Measurements from ENCODE around the gene SGPP2.
A peak's percentile ranks its signal among the peaks of the same experiment; 100 is the strongest.

The SGPP2 gene

GRCh38 chr2:222421626-222422025 is 2.7 kb upstream of the SGPP2 start:
- no peak for TF ChIP-seq CTCF (IDR thresholded peaks at IDR 0.05)
- Histone ChIP-seq H3K36me3 (no peaks in the 10 kb centered on the region), H3K4me1 (ENCODE audit: control insufficient read depth in 1 of 2, insufficient read depth in 1 of 2, low read depth in 1 of 2, low read length in 1 of 2) (peaks cover 10 to 21% of the 10 kb centered on the region in 2 experiments), H3K9me3 (no peaks in the 10 kb centered on the region), H3K4me3 (ENCODE audit: low read depth in 1 of 2, low read length in 1 of 2) (no peak overlapping the region), H3K27me3 (peaks cover 67% of the 10 kb centered on the region), H3K27ac (no peak overlapping the region)

- Histone ChIP-seq H3K27ac (no peak overlapping the region), H3K4me1 (ENCODE audit: control insufficient read depth in 1 of 2, insufficient read depth in 1 of 2, low read depth in 1 of 2, low read length in 1 of 2) (peaks cover 10 to 26% of the 10 kb centered on the region in 2 experiments), H3K36me3 (no peaks in the 10 kb centered on the region), H3K9me3 (no peaks in the 10 kb centered on the region), H3K4me3 (ENCODE audit: low read depth in 1 of 2, low read length in 1 of 2) (no peak overlapping the region), H3K27me3 (peaks cover 83% of the 10 kb centered on the region)
- TF ChIP-seq CTCF (IDR thresholded peaks at IDR 0.05) = no peak
Measured at GRCh38 chr2:222423186-222423585, 1.2 kb upstream of the SGPP2 start.

GRCh38 chr2:222423632-222424275 is 589 bp upstream of the SGPP2 start:
- Histone ChIP-seq H3K4me3 (ENCODE audit: low read depth in 1 of 2, low read length in 1 of 2) (peak overlapping the region; percentile 53 to 63), H3K9me3 (no peaks in the 10 kb centered on the region), H3K27me3 (peaks cover 87% of the 10 kb centered on the region), H3K27ac (no peak overlapping the region), H3K36me3 (no peaks in the 10 kb centered on the region), H3K4me1 (ENCODE audit: control insufficient read depth in 1 of 2, insufficient read depth in 1 of 2, low read depth in 1 of 2, low read length in 1 of 2) (peaks cover 10 to 26% of the 10 kb centered on the region in 2 experiments)
- TF ChIP-seq CTCF (IDR thresholded peaks at IDR 0.05) = no peak

DNA sequence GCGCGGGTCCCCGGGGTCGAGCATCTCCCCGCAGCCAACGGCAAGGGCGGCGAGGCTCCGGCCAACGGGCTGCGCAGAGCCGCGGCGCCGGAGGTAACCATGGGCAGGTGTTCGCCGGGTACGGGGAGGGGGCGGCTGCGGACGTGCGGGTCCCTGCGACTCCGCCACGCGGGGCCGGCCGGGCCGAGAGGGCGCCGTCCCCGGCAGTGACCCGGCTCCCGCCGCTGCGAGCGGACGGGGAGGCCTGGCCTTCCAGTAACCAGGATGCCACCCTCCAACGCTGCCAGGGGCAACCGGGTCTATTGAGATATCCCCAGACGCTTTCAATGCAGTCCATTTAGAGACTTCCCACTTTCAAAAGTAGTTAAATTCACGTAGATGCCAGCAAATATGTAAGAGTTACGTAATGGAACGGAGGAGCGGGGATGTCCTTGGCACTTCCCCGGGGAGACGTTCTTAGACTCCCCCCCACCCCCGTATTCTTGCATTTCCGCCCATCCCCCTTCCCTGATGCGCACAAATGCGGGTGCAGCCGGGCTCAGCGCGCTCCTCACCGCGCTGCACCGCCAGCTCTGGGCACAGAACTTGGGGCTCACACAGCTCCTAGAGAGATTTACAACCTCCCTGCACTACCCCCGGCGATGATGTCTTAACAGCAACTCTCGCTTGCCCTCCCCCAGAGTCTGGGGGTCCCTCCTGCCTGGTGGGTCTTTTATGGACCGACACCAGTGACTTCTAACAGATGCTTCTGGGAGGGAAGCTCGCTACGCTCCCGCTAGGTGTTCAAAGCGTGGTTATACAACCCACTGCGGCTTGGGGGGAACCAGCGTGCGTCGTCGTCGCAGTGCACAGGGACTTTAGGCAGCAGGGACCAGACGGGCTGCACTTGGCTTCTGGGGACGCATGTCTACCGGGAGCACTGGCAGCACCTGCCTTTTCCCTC is 657 bp downstream of the SGPP2 start:
- H3K9me3 ChIP-seq = no peaks in the 10 kb centered on the region
- peak overlapping the region; percentile 53 to 63 for H3K4me3 ChIP-seq (ENCODE audit: low read depth in 1 of 2, low read length in 1 of 2)
- H3K36me3 ChIP-seq = no peaks in the 10 kb centered on the region
- no peak overlapping the region for H3K27ac ChIP-seq
- no peak for TF ChIP-seq CTCF (IDR thresholded peaks at IDR 0.05)
- H3K27me3 ChIP-seq = peaks cover 94% of the 10 kb centered on the region
- H3K4me1 ChIP-seq (ENCODE audit: control insufficient read depth in 1 of 2, insufficient read depth in 1 of 2, low read depth in 1 of 2, low read length in 1 of 2) = peaks cover 10 to 26% of the 10 kb centered on the region in 2 experiments

- no peak for TF ChIP-seq CTCF (IDR thresholded peaks at IDR 0.05)
- Histone ChIP-seq H3K27ac (no peak overlapping the region), H3K9me3 (no peaks in the 10 kb centered on the region), H3K36me3 (no peaks in the 10 kb centered on the region), H3K4me3 (ENCODE audit: low read depth in 1 of 2, low read length in 1 of 2) (no peak overlapping the region), H3K27me3 (peaks cover 66% of the 10 kb centered on the region), H3K4me1 (ENCODE audit: control insufficient read depth in 1 of 2, insufficient read depth in 1 of 2, low read depth in 1 of 2, low read length in 1 of 2) (peaks cover 10 to 26% of the 10 kb centered on the region in 2 experiments)
Measured at GRCh38 chr2:222427646-222428301, 3.4 kb downstream of the SGPP2 start.

All from neutrophil (primary cell).